HEK293 (cell line): ENCODE results near the gene CPAMD8.

Experiments used
- CTCF ChIA-PET: fragments of 350-600 bp; formaldehyde crosslinking; extraction: SDS; loops from one replicate; lab custom pipeline; 2021; ENCODE audit warnings: antibody characterized with exemption; lab: Yijun Ruan, JAX
- POLR2A ChIA-PET: fragments of 300-600 bp; formaldehyde crosslinking; extraction: SDS; loops from one replicate; lab custom pipeline; 2020; ENCODE audit warnings: antibody characterized with exemption, inconsistent platforms; lab: Yijun Ruan, JAX
- H3K27ac ChIP-seq: fragments of 200-500 bp; sonication (Bioruptor generic); 2 replicates; pipeline ENCODE4 v1.5.1; 2014; ENCODE audit warnings: low read depth, low read length, control low read depth, inconsistent platforms; ENCODE audit errors: extremely low read depth
- H3K36me3 ChIP-seq, 2 experiments: fragments of 200-500 bp in 1 of 2; sonication (Bioruptor generic) in 1 of 2; 1 replicate in 1 of 2; 2 replicates in 1 of 2; pipeline ENCODE4 v1.5.1; 2014 to 2017; ENCODE audit warnings: inconsistent platforms in 2 of 2, low read length in 2 of 2; ENCODE audit not compliant: control insufficient read depth in 2 of 2, insufficient read depth in 1 of 2
- H3K4me1 ChIP-seq: fragments of 200-500 bp; sonication (Bioruptor generic); 2 replicates; pipeline ENCODE4 v1.5.1; 2014; ENCODE audit warnings: mild to moderate bottlenecking, low read length, inconsistent platforms; ENCODE audit not compliant: control insufficient read depth, insufficient read depth
- H3K4me3 ChIP-seq: 2 replicates; pipeline ENCODE4 v1.5.1; 2011; ENCODE audit warnings: low read depth, mild to moderate bottlenecking, control low read depth, low read length, moderate library complexity
- H3K9me3 ChIP-seq: fragments of 200-500 bp; sonication (Bioruptor generic); 2 replicates; pipeline ENCODE4 v1.5.1; 2014; ENCODE audit warnings: low read depth, low read length, inconsistent platforms; ENCODE audit not compliant: control insufficient read depth, insufficient read depth
- EGR2 ChIP-seq: fragments of 450-650 bp; formaldehyde crosslinking; IDR thresholded peaks from 2 replicates; pipeline ENCODE4 v1.5.1; 2016; ENCODE audit warnings: low read depth, missing biosample characterization, missing genetic modification characterization
- GFI1B ChIP-seq: fragments of 450-650 bp; formaldehyde crosslinking; IDR thresholded peaks from 2 replicates; pipeline ENCODE4 v1.5.1; 2016; ENCODE audit warnings: missing biosample characterization, missing genetic modification characterization
- TCF7L2 ChIP-seq: IDR thresholded peaks from 2 replicates; pipeline ENCODE4 v1.6.1; 2011; ENCODE audit warnings: low read depth, mild to moderate bottlenecking, inconsistent platforms, low read length, moderate library complexity, borderline replicate concordance
- ZEB2 ChIP-seq: fragments of 450-650 bp; formaldehyde crosslinking; IDR thresholded peaks from 2 replicates; pipeline ENCODE4 v1.5.1; 2016; ENCODE audit warnings: missing biosample characterization, missing genetic modification characterization
- ZFHX2 ChIP-seq: fragments of 450-650 bp; formaldehyde crosslinking; conservative IDR thresholded peaks from 2 replicates; pipeline ENCODE4 v1.5.1; 2016; ENCODE audit warnings: missing biosample characterization, missing genetic modification characterization
- ZFP69B ChIP-seq: fragments of 450-650 bp; formaldehyde crosslinking; IDR thresholded peaks from 2 replicates; pipeline ENCODE4 v1.5.1; 2016; ENCODE audit warnings: missing biosample characterization, missing genetic modification characterization
- ZNF132 ChIP-seq: fragments of 450-650 bp; formaldehyde crosslinking; IDR thresholded peaks from 2 replicates; pipeline ENCODE4 v1.5.1; 2017; ENCODE audit warnings: missing biosample characterization, missing genetic modification characterization, borderline replicate concordance
- ZNF223 ChIP-seq: fragments of 450-650 bp; formaldehyde crosslinking; IDR thresholded peaks from 2 replicates; pipeline ENCODE4 v1.5.1; 2016; ENCODE audit warnings: missing biosample characterization, missing genetic modification characterization
- ZNF292 ChIP-seq: fragments of 450-650 bp; formaldehyde crosslinking; IDR thresholded peaks from 2 replicates; pipeline ENCODE4 v1.5.1; 2016; ENCODE audit warnings: low read depth, missing biosample characterization, missing genetic modification characterization, borderline replicate concordance
- ZNF37A ChIP-seq: fragments of 450-650 bp; IDR thresholded peaks from 2 replicates; pipeline ENCODE4 v1.5.1; 2018; ENCODE audit warnings: missing biosample characterization, missing genetic modification characterization
- ZNF394 ChIP-seq: fragments of 450-650 bp; formaldehyde crosslinking; IDR thresholded peaks from 2 replicates; pipeline ENCODE4 v1.5.1; 2016; ENCODE audit warnings: missing biosample characterization, missing genetic modification characterization, mild to moderate bottlenecking, moderate library complexity, borderline replicate concordance
- ZNF544 ChIP-seq: fragments of 450-650 bp; formaldehyde crosslinking; IDR thresholded peaks from 2 replicates; pipeline ENCODE4 v1.5.0; 2017; ENCODE audit warnings: missing biosample characterization, missing genetic modification characterization
- ZNF654 ChIP-seq: fragments of 450-650 bp; formaldehyde crosslinking; IDR thresholded peaks from 2 replicates; pipeline ENCODE4 v1.5.1; 2016; ENCODE audit warnings: low read depth, missing biosample characterization, missing genetic modification characterization
- ZNF658 ChIP-seq: fragments of 450-650 bp; formaldehyde crosslinking; IDR thresholded peaks from 2 replicates; pipeline ENCODE4; 2016; ENCODE audit warnings: missing biosample characterization, missing genetic modification characterization
- ZNF677 ChIP-seq: fragments of 450-650 bp; IDR thresholded peaks from 2 replicates; pipeline ENCODE4 v1.5.0; 2018; ENCODE audit warnings: missing biosample characterization, mild to moderate bottlenecking, missing genetic modification characterization, moderate library complexity
- ZSCAN16 ChIP-seq: fragments of 450-650 bp; formaldehyde crosslinking; IDR thresholded peaks from 2 replicates; pipeline ENCODE4 v1.5.1; 2016; ENCODE audit warnings: missing biosample characterization, missing genetic modification characterization
- ZXDB ChIP-seq: fragments of 450-650 bp; formaldehyde crosslinking; IDR thresholded peaks from 2 replicates; pipeline ENCODE4 v1.5.1; 2016; ENCODE audit warnings: missing biosample characterization, missing genetic modification characterization
- TF ChIP-seq, protein P1 (sequence below): fragments of 450-650 bp; formaldehyde crosslinking; conservative IDR thresholded peaks from 2 replicates; pipeline ENCODE4 v1.5.1; 2016; ENCODE audit warnings: low read depth, missing biosample characterization, missing genetic modification characterization
- TF ChIP-seq, protein P2 (sequence below): fragments of 450-650 bp; formaldehyde crosslinking; IDR thresholded peaks from 2 replicates; pipeline ENCODE4 v1.5.1; 2016; ENCODE audit warnings: missing biosample characterization, missing genetic modification characterization
- TF ChIP-seq, protein P3 (sequence below): fragments of 450-650 bp; formaldehyde crosslinking; IDR thresholded peaks from 2 replicates; pipeline ENCODE4 v1.5.1; 2016; ENCODE audit warnings: missing biosample characterization, missing genetic modification characterization
- TF ChIP-seq, protein P4 (sequence below): fragments of 450-650 bp; formaldehyde crosslinking; IDR thresholded peaks from 2 replicates; pipeline ENCODE4 v1.5.1; 2017; ENCODE audit warnings: missing biosample characterization, missing genetic modification characterization

The CPAMD8 gene

DNA sequence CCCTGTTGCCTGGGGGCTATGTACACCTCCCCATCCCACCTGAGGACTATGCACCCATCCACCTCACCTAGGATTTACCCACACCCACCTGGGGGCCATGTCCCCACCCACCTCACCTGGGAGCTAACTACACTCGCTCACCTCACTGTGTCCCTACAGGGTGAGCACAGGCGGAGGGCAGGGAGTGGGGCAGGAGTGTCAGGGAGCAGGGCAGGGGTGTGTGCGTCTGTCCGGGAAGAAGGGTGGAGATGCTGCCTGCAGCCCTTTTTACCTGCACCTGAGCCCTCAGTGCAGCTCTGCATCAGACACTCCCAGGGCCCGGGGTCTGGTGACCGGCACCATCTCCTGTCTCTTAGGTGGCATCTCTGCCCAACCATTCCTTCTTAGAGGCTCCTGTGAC, 10.6 kb upstream of the CPAMD8 start:
- ChIA-PET CTCF (interaction anchor here (1.2 kb wide), 1 partner anchor 15 kb away, joined by 5 read pairs; no protein-coding TSS in a partner anchor), POLR2A (no interaction called here)
- no peaks in the 10 kb centered on the region for H3K36me3 ChIP-seq

DNA sequence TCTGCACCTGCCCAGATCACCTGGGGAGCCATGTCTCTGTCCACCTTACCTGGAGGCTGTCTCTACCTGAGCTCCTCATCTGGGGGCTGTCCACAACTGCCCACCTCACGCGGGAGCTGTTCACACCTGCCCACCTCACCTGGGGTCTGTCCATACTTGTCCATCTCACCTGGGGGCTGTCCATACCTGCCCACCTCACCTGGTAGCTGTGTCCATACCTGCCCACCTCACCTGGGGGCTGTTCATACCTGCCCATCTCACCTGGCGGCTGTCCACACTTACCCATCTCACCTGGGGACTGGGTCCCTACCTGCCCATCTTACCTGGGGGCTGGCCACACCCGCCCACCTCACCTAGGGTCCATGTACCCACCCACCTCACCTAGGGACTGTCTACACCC, 10.0 kb upstream of the CPAMD8 start:
- H3K4me3 ChIP-seq, result no peak overlapping the region
- no peak for TF ChIP-seq ZNF223 (tag by site-specific recombination)
- TF ChIP-seq ZEB2 (tag by site-specific recombination), result peak; percentile 95
- no peak for TF ChIP-seq ZNF37A (tag by site-specific recombination)
- no peak for TF ChIP-seq ZXDB
- no peak overlapping the region for H3K27ac ChIP-seq
- ChIA-PET CTCF (interaction anchor here (1.2 kb wide), 1 partner anchor 16 kb away, joined by 5 read pairs; no protein-coding TSS in a partner anchor), POLR2A (no interaction called here)
- H3K9me3 ChIP-seq, result no peaks in the 10 kb centered on the region
- no peaks in the 10 kb centered on the region for H3K36me3 ChIP-seq
- H3K4me1 ChIP-seq, result no peaks in the 10 kb centered on the region

More for the DNA sequence above, 10.6 kb upstream of the CPAMD8 start:
- no peak overlapping the region for H3K4me3 ChIP-seq
- no peaks in the 10 kb centered on the region for H3K4me1 ChIP-seq
- no peak for TF ChIP-seq ZNF654 (tag by site-specific recombination)
- TF ChIP-seq ZFHX2 (tag by site-specific recombination), result 0 out of 2 replicates have a peak, but pooled peaks have one; percentile 1
- TF ChIP-seq EGR2, result 0 out of 2 replicates have a peak, but pooled peaks have one; percentile 1
- no peak overlapping the region for H3K27ac ChIP-seq
- no peaks in the 10 kb centered on the region for H3K9me3 ChIP-seq

DNA sequence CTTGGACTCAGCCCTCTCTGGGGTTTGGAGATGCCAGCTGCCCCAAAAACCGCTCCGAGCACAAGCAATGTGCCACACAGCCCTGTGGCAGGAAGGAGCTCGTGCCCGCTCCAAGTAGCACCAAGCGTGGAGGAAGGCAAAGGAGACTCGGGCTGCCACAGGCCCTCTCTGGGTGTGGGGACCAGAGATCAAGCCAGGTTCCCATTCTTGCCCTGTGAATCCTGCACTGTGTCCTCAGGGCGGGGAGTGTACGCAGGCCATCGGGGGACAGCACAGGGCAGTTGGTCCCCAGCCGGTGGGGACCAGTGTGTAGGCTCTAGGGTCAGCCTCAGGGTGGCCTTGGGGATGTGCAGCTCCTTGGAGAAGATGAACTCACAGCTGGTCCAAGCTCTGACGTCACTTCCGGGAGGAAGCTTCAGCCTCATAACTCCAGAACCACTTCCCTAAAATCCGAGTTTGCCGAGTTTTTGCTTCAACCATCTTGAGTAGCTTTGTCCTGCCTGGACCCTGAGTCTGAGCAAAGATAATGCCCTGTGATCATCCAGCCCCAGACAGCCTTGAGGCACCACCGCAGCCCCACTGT, 9.3 kb upstream of the CPAMD8 start:
- Histone ChIP-seq H3K4me3 (no peak overlapping the region), H3K36me3 (no peaks in the 10 kb centered on the region), H3K9me3 (no peaks in the 10 kb centered on the region), H3K4me1 (no peaks in the 10 kb centered on the region), H3K27ac (no peak overlapping the region)
- ChIA-PET POLR2A (no interaction called here), CTCF (interaction anchor here (0.7 to 1.2 kb wide), 2 partner anchors 16 to 247 kb away, joined by 3 to 5 read pairs; no protein-coding TSS in a partner anchor)
- TF ChIP-seq, protein P1, sequence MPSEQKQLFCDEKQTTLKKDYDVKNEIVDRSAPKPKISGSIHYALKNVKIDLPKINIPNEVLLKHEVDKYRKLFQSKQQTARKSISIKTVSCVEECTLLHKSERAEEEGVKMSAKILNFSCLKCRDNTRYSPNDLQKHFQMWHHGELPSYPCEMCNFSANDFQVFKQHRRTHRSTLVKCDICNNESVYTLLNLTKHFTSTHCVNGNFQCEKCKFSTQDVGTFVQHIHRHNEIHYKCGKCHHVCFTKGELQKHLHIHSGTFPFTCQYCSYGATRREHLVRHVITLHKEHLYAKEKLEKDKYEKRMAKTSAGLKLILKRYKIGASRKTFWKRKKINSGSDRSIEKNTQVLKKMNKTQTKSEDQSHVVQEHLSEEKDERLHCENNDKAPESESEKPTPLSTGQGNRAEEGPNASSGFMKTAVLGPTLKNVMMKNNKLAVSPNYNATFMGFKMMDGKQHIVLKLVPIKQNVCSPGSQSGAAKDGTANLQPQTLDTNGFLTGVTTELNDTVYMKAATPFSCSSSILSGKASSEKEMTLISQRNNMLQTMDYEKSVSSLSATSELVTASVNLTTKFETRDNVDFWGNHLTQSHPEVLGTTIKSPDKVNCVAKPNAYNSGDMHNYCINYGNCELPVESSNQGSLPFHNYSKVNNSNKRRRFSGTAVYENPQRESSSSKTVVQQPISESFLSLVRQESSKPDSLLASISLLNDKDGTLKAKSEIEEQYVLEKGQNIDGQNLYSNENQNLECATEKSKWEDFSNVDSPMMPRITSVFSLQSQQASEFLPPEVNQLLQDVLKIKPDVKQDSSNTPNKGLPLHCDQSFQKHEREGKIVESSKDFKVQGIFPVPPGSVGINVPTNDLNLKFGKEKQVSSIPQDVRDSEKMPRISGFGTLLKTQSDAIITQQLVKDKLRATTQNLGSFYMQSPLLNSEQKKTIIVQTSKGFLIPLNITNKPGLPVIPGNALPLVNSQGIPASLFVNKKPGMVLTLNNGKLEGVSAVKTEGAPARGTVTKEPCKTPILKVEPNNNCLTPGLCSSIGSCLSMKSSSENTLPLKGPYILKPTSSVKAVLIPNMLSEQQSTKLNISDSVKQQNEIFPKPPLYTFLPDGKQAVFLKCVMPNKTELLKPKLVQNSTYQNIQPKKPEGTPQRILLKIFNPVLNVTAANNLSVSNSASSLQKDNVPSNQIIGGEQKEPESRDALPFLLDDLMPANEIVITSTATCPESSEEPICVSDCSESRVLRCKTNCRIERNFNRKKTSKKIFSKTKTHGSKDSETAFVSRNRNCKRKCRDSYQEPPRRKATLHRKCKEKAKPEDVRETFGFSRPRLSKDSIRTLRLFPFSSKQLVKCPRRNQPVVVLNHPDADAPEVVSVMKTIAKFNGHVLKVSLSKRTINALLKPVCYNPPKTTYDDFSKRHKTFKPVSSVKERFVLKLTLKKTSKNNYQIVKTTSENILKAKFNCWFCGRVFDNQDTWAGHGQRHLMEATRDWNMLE, result no peak
- TF ChIP-seq ZNF394 (tag by site-specific recombination) (no peak), ZFP69B (no peak), ZNF544 (tag by site-specific recombination) (no peak), TCF7L2 (no peak), ZNF292 (tag by site-specific recombination) (no peak), ZSCAN16 (no peak), GFI1B (tag by site-specific recombination) (no peak), ZNF677 (tag by site-specific recombination) (no peak), ZNF132 (tag by site-specific recombination) (no peak), ZNF658 (no peak)
- TF ChIP-seq, protein P2, sequence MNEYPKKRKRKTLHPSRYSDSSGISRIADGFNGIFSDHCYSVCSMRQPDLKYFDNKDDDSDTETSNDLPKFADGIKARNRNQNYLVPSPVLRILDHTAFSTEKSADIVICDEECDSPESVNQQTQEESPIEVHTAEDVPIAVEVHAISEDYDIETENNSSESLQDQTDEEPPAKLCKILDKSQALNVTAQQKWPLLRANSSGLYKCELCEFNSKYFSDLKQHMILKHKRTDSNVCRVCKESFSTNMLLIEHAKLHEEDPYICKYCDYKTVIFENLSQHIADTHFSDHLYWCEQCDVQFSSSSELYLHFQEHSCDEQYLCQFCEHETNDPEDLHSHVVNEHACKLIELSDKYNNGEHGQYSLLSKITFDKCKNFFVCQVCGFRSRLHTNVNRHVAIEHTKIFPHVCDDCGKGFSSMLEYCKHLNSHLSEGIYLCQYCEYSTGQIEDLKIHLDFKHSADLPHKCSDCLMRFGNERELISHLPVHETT (tag by site-specific recombination), result no peak
- TF ChIP-seq, protein P3, sequence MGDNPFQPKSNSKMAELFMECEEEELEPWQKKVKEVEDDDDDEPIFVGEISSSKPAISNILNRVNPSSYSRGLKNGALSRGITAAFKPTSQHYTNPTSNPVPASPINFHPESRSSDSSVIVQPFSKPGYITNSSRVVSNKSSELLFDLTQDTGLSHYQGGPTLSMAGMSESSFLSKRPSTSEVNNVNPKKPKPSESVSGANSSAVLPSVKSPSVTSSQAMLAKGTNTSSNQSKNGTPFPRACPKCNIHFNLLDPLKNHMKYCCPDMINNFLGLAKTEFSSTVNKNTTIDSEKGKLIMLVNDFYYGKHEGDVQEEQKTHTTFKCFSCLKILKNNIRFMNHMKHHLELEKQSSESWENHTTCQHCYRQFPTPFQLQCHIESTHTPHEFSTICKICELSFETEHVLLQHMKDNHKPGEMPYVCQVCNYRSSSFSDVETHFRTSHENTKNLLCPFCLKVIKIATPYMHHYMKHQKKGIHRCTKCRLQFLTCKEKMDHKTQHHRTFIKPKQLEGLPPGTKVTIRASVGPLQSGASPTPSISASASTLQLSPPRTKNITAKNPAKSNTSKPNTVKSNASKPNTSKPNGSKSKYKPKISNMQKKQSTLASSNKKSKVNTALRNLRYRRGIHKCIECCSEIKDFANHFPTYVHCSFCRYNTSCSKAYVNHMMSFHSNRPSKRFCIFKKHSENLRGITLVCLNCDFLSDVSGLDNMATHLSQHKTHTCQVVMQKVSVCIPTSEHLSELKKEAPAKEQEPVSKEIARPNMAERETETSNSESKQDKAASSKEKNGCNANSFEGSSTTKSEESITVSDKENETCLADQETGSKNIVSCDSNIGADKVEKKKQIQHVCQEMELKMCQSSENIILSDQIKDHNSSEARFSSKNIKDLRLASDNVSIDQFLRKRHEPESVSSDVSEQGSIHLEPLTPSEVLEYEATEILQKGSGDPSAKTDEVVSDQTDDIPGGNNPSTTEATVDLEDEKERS, result no peak
- TF ChIP-seq, protein P4, sequence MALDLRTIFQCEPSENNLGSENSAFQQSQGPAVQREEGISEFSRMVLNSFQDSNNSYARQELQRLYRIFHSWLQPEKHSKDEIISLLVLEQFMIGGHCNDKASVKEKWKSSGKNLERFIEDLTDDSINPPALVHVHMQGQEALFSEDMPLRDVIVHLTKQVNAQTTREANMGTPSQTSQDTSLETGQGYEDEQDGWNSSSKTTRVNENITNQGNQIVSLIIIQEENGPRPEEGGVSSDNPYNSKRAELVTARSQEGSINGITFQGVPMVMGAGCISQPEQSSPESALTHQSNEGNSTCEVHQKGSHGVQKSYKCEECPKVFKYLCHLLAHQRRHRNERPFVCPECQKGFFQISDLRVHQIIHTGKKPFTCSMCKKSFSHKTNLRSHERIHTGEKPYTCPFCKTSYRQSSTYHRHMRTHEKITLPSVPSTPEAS (tag by site-specific recombination), result no peak
